Measurements from ENCODE around the gene MAST3.

Gene MAST3

DNA sequence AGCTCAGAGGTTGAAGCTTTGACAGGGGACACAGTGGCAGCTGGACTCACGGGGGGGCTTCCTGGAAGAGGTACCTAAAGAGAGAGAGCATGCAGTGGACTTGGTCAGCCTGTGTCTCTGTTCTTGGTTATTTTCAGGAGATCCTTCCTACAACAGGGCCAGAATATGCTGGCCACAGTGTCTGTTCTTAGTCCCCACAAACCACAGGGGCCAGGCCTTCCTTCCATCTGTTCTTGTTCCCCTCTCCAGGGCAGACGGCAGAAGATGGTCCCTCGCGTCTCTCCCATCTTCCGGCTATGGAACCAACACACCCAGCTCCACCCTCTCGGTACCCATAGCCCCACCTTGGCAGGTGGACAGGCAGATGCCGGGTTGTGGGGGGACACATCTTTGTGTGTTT is 24.8 kb downstream of the MAST3 start:
- Histone ChIP-seq H3K4me1 (ENCODE audit: insufficient read depth, low read length, poor library complexity, severe bottlenecking) (peaks cover 19% of the 10 kb centered on the region), H3K79me2 (ENCODE audit: insufficient read depth, low read length) (peaks cover 6% of the 10 kb centered on the region; the same call in 1 of the 2 replicates), H3K27me3 (ENCODE audit: insufficient read depth, low read length, poor library complexity, severe bottlenecking) (no peaks in the 10 kb centered on the region), H3F3A (ENCODE audit: low read depth) (no peaks in the 10 kb centered on the region), H3K4me3 (ENCODE audit: low read length, poor library complexity, severe bottlenecking) (no peak overlapping the region), H3K9ac (ENCODE audit: low read depth, low read length, poor library complexity, severe bottlenecking) (no peak overlapping the region), H2AFZ (ENCODE audit: low read length) (no peak overlapping the region), H3K9me2 (replicated peaks; ENCODE audit: low read depth, low read length) (no peaks in the 10 kb centered on the region), H3K9me3 (ENCODE audit: insufficient read depth, low read depth, low read length) (no peaks in the 10 kb centered on the region), H3K4me2 (ENCODE audit: low read depth, low read length, poor library complexity, severe bottlenecking) (no peak overlapping the region), H3K36me3 (ENCODE audit: insufficient read depth, low read length) (peaks cover 6% of the 10 kb centered on the region; the same call in 1 of the 2 replicates), H4K20me1 (ENCODE audit: insufficient read depth, low read length, poor library complexity, severe bottlenecking) (no peaks in the 10 kb centered on the region)
- no peak for TF ChIP-seq EZH2phosphoT487 (IDR thresholded peaks at IDR 0.05; ENCODE audit: borderline replicate concordance)
- TF ChIP-seq, protein P1, sequence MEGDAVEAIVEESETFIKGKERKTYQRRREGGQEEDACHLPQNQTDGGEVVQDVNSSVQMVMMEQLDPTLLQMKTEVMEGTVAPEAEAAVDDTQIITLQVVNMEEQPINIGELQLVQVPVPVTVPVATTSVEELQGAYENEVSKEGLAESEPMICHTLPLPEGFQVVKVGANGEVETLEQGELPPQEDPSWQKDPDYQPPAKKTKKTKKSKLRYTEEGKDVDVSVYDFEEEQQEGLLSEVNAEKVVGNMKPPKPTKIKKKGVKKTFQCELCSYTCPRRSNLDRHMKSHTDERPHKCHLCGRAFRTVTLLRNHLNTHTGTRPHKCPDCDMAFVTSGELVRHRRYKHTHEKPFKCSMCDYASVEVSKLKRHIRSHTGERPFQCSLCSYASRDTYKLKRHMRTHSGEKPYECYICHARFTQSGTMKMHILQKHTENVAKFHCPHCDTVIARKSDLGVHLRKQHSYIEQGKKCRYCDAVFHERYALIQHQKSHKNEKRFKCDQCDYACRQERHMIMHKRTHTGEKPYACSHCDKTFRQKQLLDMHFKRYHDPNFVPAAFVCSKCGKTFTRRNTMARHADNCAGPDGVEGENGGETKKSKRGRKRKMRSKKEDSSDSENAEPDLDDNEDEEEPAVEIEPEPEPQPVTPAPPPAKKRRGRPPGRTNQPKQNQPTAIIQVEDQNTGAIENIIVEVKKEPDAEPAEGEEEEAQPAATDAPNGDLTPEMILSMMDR (conservative IDR thresholded peaks at IDR 0.05; ENCODE audit: low read length): no peak

- Histone ChIP-seq H4K20me1 (ENCODE audit: insufficient read depth, low read length, poor library complexity, severe bottlenecking) (no peaks in the 10 kb centered on the region), H3K9ac (ENCODE audit: low read depth, low read length, poor library complexity, severe bottlenecking) (no peak overlapping the region), H3K4me1 (ENCODE audit: insufficient read depth, low read length, poor library complexity, severe bottlenecking) (peaks cover 17% of the 10 kb centered on the region), H3K36me3 (ENCODE audit: insufficient read depth, low read length) (peaks cover 6% of the 10 kb centered on the region; the same call in 1 of the 2 replicates), H3K9me3 (ENCODE audit: insufficient read depth, low read depth, low read length) (no peaks in the 10 kb centered on the region), H3K27me3 (ENCODE audit: insufficient read depth, low read length, poor library complexity, severe bottlenecking) (no peaks in the 10 kb centered on the region), H2AFZ (ENCODE audit: low read length) (no peak overlapping the region), H3F3A (ENCODE audit: low read depth) (no peaks in the 10 kb centered on the region), H3K4me3 (ENCODE audit: low read length, poor library complexity, severe bottlenecking) (no peak overlapping the region), H3K9me2 (replicated peaks; ENCODE audit: low read depth, low read length) (no peaks in the 10 kb centered on the region), H3K4me2 (ENCODE audit: low read depth, low read length, poor library complexity, severe bottlenecking) (no peak overlapping the region), H3K79me2 (ENCODE audit: insufficient read depth, low read length) (peaks cover 4% of the 10 kb centered on the region; the same call in 1 of the 2 replicates)
- TF ChIP-seq EZH2phosphoT487 (IDR thresholded peaks at IDR 0.05; ENCODE audit: borderline replicate concordance): no peak
- TF ChIP-seq, protein P1 (conservative IDR thresholded peaks at IDR 0.05; ENCODE audit: low read length): no peak
These were observed 25.6 kb downstream of the MAST3 start for GRCh38 chr19:18122860-18123795.

DNA sequence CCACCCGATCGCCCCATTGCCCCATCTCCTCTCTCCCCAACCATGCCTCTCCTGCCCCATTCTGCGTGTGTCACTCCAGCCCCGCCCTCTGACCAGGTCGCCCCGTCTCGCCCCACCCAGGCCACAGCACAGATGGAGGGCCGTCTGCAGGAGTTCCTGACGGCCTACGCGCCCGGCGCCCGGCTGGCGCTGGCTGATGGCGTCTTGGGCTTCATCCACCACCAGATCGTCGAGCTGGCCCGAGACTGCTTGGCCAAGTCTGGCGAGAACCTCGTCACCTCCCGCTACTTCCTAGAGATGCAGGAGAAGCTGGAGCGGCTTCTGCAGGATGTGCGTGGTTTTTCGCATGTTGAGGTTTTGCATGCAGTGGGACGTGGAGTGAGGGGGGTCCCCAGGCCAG is 26.2 kb downstream of the MAST3 start:
- Histone ChIP-seq H3K36me3 (ENCODE audit: insufficient read depth, low read length) (peaks cover 6% of the 10 kb centered on the region; the same call in 1 of the 2 replicates), H4K20me1 (ENCODE audit: insufficient read depth, low read length, poor library complexity, severe bottlenecking) (no peaks in the 10 kb centered on the region)
- no peak for TF ChIP-seq EZH2phosphoT487 (IDR thresholded peaks at IDR 0.05; ENCODE audit: borderline replicate concordance)
- TF ChIP-seq, protein P1 (conservative IDR thresholded peaks at IDR 0.05; ENCODE audit: low read length): no peak

More for the DNA sequence above, 26.2 kb downstream of the MAST3 start:
- Histone ChIP-seq H3K9me2 (replicated peaks; ENCODE audit: low read depth, low read length) (no peaks in the 10 kb centered on the region), H3K27me3 (ENCODE audit: insufficient read depth, low read length, poor library complexity, severe bottlenecking) (no peaks in the 10 kb centered on the region), H3K9ac (ENCODE audit: low read depth, low read length, poor library complexity, severe bottlenecking) (no peak overlapping the region), H3K9me3 (ENCODE audit: insufficient read depth, low read depth, low read length) (no peaks in the 10 kb centered on the region), H3K79me2 (ENCODE audit: insufficient read depth, low read length) (no peaks in the 10 kb centered on the region), H3K4me1 (ENCODE audit: insufficient read depth, low read length, poor library complexity, severe bottlenecking) (peaks cover 13% of the 10 kb centered on the region), H3K4me3 (ENCODE audit: low read length, poor library complexity, severe bottlenecking) (no peak overlapping the region), H3K4me2 (ENCODE audit: low read depth, low read length, poor library complexity, severe bottlenecking) (no peak overlapping the region), H3F3A (ENCODE audit: low read depth) (no peaks in the 10 kb centered on the region), H2AFZ (ENCODE audit: low read length) (no peak overlapping the region)
